PC-9 (cell line): ENCODE results near the gene PDLIM5.

Source experiments
- CTCF ChIP-seq: fragments of 200-600 bp; sonication (generic); conservative IDR thresholded peaks from 2 replicates; pipeline ENCODE4 v1.6.1; 2017; ENCODE audit warnings: mixed run types, antibody characterized with exemption, mild to moderate bottlenecking, moderate library complexity
- EZH2 ChIP-seq: fragments of 200-600 bp; sonication (generic); IDR thresholded peaks from 2 replicates; pipeline ENCODE4 v1.8.0; 2017; ENCODE audit warnings: antibody characterized with exemption, low read depth

GRCh38 chr4:94459462-94460161 is 7.9 kb downstream of the PDLIM5 start:
- TF ChIP-seq CTCF (no peak), EZH2 (no peak)
